Adrenal gland (tissue), 5 donors: ENCODE results near the gene MGME1.

Experiments used
- POLR2A ChIP-seq, 2 donors: fragments of 450-650 bp; IDR thresholded peaks; one replicate each; pipeline ENCODE4 v1.6.1; 2017; ENCODE audit warnings: antibody characterized with exemption in 2 of 2, mild to moderate bottlenecking in 2 of 2, moderate library complexity in 1 of 2
- TF ChIP-seq, protein P1 (sequence below), 6 experiments: fragments of 450-650 bp in 4 of 6; fragments of 200-600 bp in 2 of 6; sonication (generic) in 1 of 6; IDR thresholded peaks; 1 replicate in 5 of 6; 2 replicates in 1 of 6; pipeline versions ENCODE4 v1.5.1 to v1.8.0; 2016 to 2021; ENCODE audit warnings: antibody characterized with exemption in 6 of 6, mild to moderate bottlenecking in 2 of 6, moderate library complexity in 1 of 6
- donor health status: DM: no; HTN: no; CAD: no.

GRCh38 chr20:18030020-18030419, 61.2 kb downstream of the MGME1 start:
- TF ChIP-seq, protein P1, sequence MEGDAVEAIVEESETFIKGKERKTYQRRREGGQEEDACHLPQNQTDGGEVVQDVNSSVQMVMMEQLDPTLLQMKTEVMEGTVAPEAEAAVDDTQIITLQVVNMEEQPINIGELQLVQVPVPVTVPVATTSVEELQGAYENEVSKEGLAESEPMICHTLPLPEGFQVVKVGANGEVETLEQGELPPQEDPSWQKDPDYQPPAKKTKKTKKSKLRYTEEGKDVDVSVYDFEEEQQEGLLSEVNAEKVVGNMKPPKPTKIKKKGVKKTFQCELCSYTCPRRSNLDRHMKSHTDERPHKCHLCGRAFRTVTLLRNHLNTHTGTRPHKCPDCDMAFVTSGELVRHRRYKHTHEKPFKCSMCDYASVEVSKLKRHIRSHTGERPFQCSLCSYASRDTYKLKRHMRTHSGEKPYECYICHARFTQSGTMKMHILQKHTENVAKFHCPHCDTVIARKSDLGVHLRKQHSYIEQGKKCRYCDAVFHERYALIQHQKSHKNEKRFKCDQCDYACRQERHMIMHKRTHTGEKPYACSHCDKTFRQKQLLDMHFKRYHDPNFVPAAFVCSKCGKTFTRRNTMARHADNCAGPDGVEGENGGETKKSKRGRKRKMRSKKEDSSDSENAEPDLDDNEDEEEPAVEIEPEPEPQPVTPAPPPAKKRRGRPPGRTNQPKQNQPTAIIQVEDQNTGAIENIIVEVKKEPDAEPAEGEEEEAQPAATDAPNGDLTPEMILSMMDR (IDR thresholded peaks at IDR 0.05) = no peak
- TF ChIP-seq POLR2A (IDR thresholded peaks at IDR 0.05) = no peak
